ENCODE measurements around the gene CPNE4.

DNA sequence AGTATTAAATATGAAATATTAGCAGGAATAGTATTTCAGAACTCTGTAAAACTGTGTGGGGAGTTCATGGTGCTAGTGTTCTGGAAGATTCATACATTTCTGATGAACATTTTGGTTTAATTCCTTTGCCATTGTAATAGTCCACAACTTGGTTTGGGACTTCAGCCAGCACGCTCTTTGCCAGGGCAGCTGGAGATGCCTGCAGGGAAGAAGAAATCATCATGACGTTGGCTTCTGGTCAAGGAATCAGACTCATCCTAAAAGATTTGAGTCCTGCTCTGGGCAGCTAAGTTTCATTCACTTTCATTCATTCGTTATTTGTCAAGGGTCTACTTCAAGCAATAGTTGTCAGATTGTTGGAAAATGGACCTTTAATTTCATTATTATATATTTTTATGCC is 499.7 kb downstream of the CPNE4 start:
- TF ChIP-seq, protein P1, sequence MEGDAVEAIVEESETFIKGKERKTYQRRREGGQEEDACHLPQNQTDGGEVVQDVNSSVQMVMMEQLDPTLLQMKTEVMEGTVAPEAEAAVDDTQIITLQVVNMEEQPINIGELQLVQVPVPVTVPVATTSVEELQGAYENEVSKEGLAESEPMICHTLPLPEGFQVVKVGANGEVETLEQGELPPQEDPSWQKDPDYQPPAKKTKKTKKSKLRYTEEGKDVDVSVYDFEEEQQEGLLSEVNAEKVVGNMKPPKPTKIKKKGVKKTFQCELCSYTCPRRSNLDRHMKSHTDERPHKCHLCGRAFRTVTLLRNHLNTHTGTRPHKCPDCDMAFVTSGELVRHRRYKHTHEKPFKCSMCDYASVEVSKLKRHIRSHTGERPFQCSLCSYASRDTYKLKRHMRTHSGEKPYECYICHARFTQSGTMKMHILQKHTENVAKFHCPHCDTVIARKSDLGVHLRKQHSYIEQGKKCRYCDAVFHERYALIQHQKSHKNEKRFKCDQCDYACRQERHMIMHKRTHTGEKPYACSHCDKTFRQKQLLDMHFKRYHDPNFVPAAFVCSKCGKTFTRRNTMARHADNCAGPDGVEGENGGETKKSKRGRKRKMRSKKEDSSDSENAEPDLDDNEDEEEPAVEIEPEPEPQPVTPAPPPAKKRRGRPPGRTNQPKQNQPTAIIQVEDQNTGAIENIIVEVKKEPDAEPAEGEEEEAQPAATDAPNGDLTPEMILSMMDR (IDR thresholded peaks at IDR 0.05) = no peak
- no peak for TF ChIP-seq POLR2A (IDR thresholded peaks at IDR 0.05)
